Activated CD4-positive, alpha-beta T cell treated with anti-CD3 and anti-CD28 coated beads for 4 hours (primary cell): Measurements from ENCODE around the gene SPHKAP.
"Not testable (repeated sequence)": the region's sequence is repeated elsewhere in the genome, so short reads cannot be mapped to it uniquely, and the experiment has no call there.

Experiments
- DNase-seq, 2 donors: peaks; one replicate each; pipeline ENCODE4 v3.0.0-alpha.2; 2020

SPHKAP gene

GRCh38 chr2:228092056-228092455 lies 89.4 kb downstream of the SPHKAP start:
- DNase-seq: no peak

GRCh38 chr2:228086561-228086960 lies 94.9 kb downstream of the SPHKAP start:
- DNase-seq: no peak

- DNase-seq: no peak
These were observed 96.8 kb downstream of the SPHKAP start for GRCh38 chr2:228084717-228085116.

- DNase-seq: no peak
These were observed 98.4 kb downstream of the SPHKAP start for GRCh38 chr2:228083131-228083530.

GRCh38 chr2:228082571-228082970 lies 98.9 kb downstream of the SPHKAP start:
- no peak for DNase-seq

- no peak for DNase-seq
These were observed 102.3 kb downstream of the SPHKAP start for GRCh38 chr2:228079194-228079593.

GRCh38 chr2:228076695-228077094 lies 104.8 kb downstream of the SPHKAP start:
- not testable (repeated sequence) for DNase-seq

- no peak for DNase-seq
These were observed 108.8 kb downstream of the SPHKAP start for GRCh38 chr2:228072669-228073068.

- DNase-seq: no peak
These were observed 114.2 kb downstream of the SPHKAP start for GRCh38 chr2:228067309-228067708.

- no peak for DNase-seq
These were observed 115.2 kb downstream of the SPHKAP start for GRCh38 chr2:228066126-228066798.

- no peak for DNase-seq
These were observed 115.8 kb downstream of the SPHKAP start for GRCh38 chr2:228065686-228066085.

- no peak for DNase-seq
These were observed 116.6 kb downstream of the SPHKAP start for GRCh38 chr2:228064796-228065315.

- no peak for DNase-seq
These were observed 117.5 kb downstream of the SPHKAP start for GRCh38 chr2:228064024-228064423.

GRCh38 chr2:228063558-228063957 lies 117.9 kb downstream of the SPHKAP start:
- DNase-seq: no peak

GRCh38 chr2:228059735-228060134 lies 121.8 kb downstream of the SPHKAP start:
- DNase-seq: no peak

- no peak for DNase-seq
These were observed 125.0 kb downstream of the SPHKAP start for GRCh38 chr2:228056293-228057097.

- no peak for DNase-seq
These were observed 132.5 kb downstream of the SPHKAP start for GRCh38 chr2:228048838-228049490.

- no peak for DNase-seq
These were observed 140.5 kb downstream of the SPHKAP start for GRCh38 chr2:228040995-228041394.

GRCh38 chr2:228039752-228040534 lies 141.5 kb downstream of the SPHKAP start:
- no peak for DNase-seq

- DNase-seq: no peak
These were observed 142.5 kb downstream of the SPHKAP start for GRCh38 chr2:228038967-228039366.

- no peak for DNase-seq
These were observed 143.6 kb downstream of the SPHKAP start for GRCh38 chr2:228037915-228038314.

GRCh38 chr2:228023619-228024018 lies 157.9 kb downstream of the SPHKAP start:
- DNase-seq: no peak

- DNase-seq: no peak
These were observed 163.2 kb downstream of the SPHKAP start for GRCh38 chr2:228018311-228018710.
